ENCODE measurements around the gene ACOT8.
"Not testable (repeated sequence)": the region's sequence is repeated elsewhere in the genome, so short reads cannot be mapped to it uniquely, and the experiment has no call there.

The ACOT8 gene

GRCh38 chr20:45823949-45824835 is 33.0 kb downstream of the ACOT8 start:
- DNase-seq: no peak

GRCh38 chr20:45822857-45823256 is 34.3 kb downstream of the ACOT8 start:
- no peak for DNase-seq

- DNase-seq: no peak
Measured at GRCh38 chr20:45821947-45822346, 35.2 kb downstream of the ACOT8 start.

- DNase-seq: no peak
Measured at GRCh38 chr20:45819466-45819865, 37.7 kb downstream of the ACOT8 start.

- no peak for DNase-seq
Measured at GRCh38 chr20:45818239-45818638, 39.0 kb downstream of the ACOT8 start.

- no peak for DNase-seq
Measured at GRCh38 chr20:45817376-45818194, 39.6 kb downstream of the ACOT8 start.

GRCh38 chr20:45816951-45817350 is 40.2 kb downstream of the ACOT8 start:
- DNase-seq: no peak

GRCh38 chr20:45814314-45814713 is 42.9 kb downstream of the ACOT8 start:
- no peak for DNase-seq

GRCh38 chr20:45813489-45813888 is 43.7 kb downstream of the ACOT8 start:
- DNase-seq: no peak

GRCh38 chr20:45813006-45813340 is 44.2 kb downstream of the ACOT8 start:
- no peak for DNase-seq

GRCh38 chr20:45812157-45813005 is 44.8 kb downstream of the ACOT8 start, which contains the start of gene UBE2C:
Gene UBE2C (plus strand): TSS chr20:45812644. CDS start chr20:45812696, 52 bp downstream.
- peak; percentile 99 for DNase-seq

- DNase-seq: no peak
Measured at GRCh38 chr20:45810191-45810970, 46.8 kb downstream of the ACOT8 start.

GRCh38 chr20:45801851-45802250 is 55.3 kb downstream of the ACOT8 start:
- DNase-seq: no peak

- peak; percentile 39 for DNase-seq
Measured at GRCh38 chr20:45798935-45799642, 58.1 kb downstream of the ACOT8 start.

GRCh38 chr20:45797955-45798354 is 59.2 kb downstream of the ACOT8 start:
- DNase-seq: not testable (repeated sequence)

GRCh38 chr20:45797510-45797909 is 59.7 kb downstream of the ACOT8 start:
- DNase-seq: not testable (repeated sequence)

GRCh38 chr20:45796337-45797065 is 60.7 kb downstream of the ACOT8 start:
- no peak for DNase-seq

- no peak for DNase-seq
Measured at GRCh38 chr20:45792317-45793118, 64.7 kb downstream of the ACOT8 start.

Measured in NCI-H2081 treated with DMSO at 0.1 percent for 48 hours (cell line).